Retina (tissue), 1 donor: ENCODE results near the gene NAPB.
"Not testable (repeated sequence)": the region's sequence is repeated elsewhere in the genome, so short reads cannot be mapped to it uniquely, and the experiment has no call there.

Experiments
- DNase-seq: peaks from one replicate; pipeline ENCODE4 v3.0.0-alpha.2; 2016

The NAPB gene

DNA sequence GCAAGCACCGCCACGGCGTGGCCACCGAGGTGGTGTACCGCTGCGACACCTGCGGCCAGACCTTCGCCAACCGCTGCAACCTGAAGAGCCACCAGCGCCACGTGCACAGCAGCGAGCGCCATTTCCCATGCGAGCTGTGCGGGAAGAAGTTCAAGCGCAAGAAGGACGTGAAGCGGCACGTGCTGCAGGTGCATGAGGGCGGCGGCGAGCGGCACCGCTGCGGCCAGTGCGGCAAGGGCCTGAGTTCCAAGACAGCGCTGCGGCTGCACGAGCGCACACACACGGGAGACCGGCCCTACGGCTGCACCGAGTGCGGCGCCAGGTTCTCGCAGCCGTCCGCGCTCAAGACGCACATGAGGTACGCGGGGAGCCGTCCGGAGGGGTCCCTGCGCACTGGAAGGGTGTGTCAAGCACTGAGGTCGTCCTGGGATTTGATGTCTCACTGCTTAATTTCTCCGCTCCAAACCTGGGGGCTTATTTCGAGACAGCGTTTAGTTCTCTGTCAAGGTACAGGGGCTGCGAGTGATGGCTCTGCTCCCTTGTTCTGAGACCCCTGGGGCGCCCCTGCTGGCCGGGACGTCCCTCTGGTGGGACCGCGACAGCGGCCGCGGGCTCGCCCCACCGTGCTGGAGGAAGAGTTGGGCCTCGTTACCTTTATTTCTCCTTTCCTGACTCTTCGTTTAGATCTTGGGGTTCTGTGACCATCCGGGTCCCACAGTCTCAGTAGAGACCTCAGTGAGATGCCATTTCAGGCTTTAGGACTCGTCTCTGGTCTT, 55.7 kb downstream of the NAPB start:
- DNase-seq, result no peak

DNA sequence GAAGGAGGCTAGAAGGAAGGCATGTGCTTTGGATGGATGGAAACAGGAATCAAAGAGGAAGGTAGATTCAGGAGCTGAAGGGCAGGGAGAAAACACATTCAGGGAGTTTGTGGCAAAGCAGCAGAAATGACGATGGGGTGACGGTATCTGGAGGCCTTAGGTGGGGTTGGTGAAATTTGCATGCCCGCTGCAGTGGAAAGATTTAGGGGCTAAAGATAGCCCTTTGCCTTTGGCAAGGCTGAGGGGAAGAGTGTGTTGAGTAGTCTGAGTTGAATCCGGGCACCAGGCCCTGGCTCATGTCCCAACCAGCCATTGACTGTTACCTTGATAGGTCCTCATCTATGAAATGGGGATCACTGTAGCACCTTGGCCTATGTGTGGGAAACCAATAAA, 58.0 kb downstream of the NAPB start:
- DNase-seq, result no peak

- peak; percentile 81 for DNase-seq
These were observed 58.7 kb downstream of the NAPB start for GRCh38 chr20:23362392-23363256.

DNA sequence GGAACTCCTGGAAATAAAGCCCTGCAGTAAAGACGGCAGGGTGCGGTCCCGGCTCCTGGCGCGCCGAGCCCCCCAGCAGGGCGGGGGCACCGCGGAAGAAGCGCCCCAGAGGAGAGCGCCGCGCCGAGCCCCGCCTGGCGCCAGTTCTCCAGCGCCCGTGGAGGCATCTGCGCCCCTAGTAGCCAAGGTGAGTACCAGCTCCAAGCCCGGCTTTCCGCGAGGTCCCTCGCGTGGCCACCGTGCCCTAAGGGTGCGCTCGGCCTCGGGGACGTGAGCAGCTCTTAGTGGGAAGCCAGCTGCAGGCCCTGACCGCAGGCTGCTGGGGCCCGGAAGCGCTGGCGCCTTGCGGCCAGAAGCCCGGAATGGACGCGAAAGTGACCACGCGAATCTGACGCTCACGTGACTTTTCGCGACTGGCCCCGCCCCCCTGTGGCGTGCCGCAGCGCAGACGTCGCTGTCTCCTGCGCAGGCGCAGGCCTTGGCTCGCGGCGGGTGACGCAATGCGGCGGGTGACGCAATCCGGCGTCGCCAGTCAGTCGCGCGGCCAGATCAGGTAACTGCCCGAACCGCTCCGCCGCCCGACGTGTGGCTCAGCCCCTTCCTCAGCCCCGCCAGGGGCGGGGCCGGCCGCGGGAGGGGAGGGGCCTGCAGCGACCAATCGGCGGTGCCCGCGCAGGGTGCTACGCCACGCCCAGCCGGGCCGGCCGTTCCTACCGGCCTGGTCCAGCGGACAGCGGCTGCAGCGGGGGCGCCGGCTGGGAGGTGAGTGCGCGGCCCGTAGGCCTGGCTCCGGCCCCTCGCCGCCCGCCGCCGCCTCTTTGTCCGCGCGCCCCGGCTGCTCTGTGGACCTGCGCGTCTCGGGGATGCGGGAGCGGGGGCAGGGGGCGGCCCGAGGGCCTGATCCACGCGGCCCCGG, 59.6 kb downstream of the NAPB start, which contains the start of gene GZF1:
Gene GZF1 (plus strand): TSS at position 707 of the 916 bp plus-strand sequence. CDS start 2,202 bp downstream, outside the sequence.
- DNase-seq, result peak; percentile 99

DNA sequence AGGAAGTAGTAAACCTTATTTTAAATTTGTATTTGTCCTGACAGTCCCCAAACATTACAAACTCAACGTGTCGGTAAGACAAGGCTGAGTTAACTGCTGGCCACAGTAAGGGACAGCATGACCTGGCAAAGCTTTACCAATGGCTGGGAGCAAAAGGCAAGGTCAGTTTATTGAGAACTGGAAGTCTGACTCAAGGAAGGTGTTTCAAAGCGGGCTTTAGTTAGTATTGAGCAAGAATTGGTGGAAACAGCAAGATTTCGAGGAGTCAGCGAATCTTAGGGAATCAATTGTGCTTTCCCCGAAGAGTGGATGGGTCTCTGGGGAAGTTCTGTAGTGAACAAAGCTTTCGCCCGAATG, 60.2 kb downstream of the NAPB start:
- DNase-seq, result no peak

DNA sequence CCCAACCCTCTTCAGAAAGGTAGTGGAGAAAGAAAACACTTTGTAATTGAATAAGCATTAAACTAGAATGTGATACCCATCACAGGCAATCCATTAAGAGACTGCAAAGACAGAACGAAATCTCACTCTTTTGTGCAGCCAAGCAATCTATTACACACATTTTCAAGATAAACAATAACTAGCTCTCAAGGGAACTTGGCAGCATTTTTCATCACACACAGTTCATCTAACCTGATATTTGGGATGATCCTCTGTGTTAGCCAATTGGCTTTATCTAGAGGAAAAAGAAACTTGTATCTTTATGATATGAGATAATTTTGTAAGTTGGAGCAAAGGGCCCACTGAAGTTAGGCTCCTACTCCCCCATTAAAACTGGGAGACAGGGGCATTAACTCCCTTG, 60.8 kb downstream of the NAPB start:
- DNase-seq, result no peak

- DNase-seq, result no peak
These were observed 62.2 kb downstream of the NAPB start for GRCh38 chr20:23358923-23359593.

GRCh38 chr20:23358563-23358906, 62.8 kb downstream of the NAPB start:
- DNase-seq, result no peak

DNA sequence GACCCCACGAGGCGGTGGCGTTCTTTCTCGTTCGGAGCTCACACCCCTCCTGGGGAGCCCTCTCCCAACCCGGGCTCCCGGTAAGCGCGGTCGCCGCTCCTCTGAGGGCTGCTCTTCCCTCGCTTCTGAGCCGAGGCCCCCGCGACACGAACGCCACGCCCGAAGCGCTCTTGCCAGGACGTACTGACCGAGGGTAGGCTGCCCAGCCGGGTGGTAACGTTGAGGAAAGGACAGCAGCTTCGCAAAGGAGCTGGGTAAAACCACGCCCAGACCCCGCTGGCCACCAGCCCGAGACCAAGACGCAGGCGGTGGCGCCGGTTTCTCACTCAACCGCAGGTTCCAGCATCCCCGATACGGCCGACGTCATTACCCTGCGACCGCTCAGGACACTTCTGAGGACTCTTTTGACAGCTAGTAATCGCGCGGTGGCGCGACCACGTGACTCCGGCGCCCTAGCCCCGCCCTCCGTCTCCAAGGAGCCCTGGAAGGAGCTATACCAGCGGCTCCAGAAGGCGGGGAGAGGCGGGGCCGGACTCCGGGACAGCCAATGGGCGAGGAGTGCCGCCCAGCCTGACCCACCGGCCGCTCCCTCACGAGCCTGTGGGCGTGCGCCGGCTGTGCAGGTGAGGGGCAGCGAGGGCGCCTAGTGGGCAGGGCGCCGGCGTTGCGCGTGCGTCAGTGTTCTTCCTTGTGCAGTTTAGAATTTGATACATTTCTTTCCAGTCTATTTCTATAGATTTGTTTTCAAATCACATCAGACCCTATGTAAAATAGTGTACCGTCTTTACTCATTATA, 63.3 kb downstream of the NAPB start:
- DNase-seq, result peak; percentile 98

DNA sequence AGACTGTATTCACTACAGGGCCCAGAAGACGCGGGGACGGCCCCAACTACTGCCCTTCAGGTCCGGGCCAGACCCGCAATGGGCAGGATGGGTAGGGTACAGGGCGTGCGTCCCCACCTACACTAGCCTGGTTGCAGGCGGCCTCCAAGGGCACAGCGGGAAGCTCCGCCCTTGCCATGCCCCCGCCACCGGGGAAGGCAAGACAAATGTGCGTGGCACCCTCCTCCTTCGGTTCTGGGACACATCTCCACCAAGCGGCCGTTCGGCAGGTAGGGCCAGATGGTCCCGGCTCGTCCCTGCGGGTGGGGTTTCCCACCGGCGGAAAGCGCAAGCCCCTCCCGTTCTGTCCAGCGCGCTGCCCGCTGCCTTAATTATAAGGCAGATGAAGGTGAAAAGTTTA, 65.1 kb downstream of the NAPB start:
- DNase-seq, result no peak

DNA sequence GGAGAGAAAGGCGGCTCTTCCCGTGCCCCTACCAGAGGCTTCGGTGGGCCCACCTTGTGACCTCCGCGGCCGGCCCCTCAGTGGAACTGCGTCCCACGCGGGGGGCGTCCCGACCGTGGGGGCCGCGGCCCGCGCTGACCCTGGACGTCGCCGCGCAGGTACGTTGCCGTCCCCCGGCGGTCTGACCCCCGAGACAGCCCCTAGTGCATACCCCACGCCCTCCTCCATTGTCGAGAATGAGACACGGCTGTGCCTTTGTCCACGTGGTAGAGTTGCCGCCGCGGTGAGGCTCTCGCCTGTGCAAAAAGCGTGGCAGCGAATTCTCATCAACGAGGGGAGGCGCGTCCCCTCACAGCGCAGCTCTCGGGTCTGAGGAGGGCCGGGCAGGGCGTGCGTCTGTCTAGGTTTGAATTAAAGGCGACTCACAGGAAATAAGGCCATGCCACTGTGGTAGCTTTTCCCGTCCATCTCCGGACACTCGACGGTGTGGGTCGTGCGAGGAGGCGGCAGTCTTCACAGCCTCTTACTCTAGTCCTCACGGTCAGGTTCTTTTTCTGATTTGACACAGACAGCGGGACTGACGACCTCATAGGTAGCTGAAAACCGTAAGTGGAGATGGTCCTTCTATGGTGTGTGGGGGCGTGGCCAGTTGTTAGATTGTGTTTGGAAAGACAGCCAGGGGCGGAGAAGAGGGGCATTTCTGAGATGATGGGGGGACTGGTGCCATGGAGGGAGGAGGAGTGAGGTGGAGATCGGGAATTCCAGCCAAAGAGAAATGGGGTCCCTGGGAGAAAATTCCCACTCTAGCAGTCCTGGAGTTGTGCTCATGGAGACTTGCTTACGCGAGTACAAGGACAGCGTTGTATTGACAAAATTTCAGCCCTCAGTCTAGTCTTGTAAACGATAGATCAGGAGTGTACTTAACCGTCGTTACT, 70.1 kb downstream of the NAPB start:
- DNase-seq, result no peak

- DNase-seq, result peak; percentile 98
These were observed 70.9 kb downstream of the NAPB start, which contains the start of gene NXT1 for GRCh38 chr20:23350196-23350903. NXT1 (plus strand) TSS chr20:23350791; CDS start chr20:23354042, 3,251 bp downstream.

DNA sequence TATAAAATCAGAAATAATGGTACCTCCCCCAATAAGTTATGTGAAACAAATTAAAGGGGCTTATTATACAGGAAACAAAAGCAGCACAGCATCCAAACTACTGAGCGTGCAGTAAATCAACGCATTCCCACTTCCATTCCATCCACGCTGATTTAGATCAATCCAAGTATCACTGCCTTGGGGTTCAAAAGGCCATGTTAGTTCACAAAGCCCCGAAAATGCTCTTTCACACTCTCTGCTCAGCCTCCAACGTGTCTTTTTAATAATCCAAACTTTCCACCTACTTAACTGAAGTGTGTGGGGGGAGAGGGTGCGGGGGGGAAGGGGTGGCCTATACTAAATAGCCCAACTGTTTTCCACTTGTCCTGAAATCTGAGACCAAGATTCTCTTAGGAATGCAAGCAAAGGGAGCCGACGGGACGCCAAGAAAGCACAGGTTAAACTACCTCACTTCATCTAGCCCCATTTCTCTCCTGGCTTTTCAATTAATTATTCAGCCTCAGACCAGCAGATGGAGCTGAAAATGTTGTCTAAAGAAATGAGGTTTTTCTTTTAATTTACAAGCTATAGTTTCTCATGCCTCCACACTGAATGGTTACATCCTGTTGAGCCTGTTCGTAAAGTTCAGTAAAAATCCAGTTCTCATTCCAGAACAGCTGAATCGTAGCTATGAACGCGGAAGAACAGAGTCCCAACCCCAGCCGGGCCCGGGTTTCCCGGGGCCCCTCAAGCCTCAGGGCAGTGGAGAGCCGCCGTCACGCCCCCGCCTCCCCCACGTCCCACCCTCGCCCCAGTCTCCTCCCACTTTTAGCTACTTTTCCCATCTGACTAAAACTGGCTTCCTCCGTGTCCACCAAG, 71.7 kb downstream of the NAPB start:
- DNase-seq, result no peak

- DNase-seq, result not testable (repeated sequence)
These were observed 72.8 kb downstream of the NAPB start for GRCh38 chr20:23348510-23348909.

- DNase-seq, result no peak
These were observed 73.5 kb downstream of the NAPB start for GRCh38 chr20:23347791-23348190.

- DNase-seq, result no peak
These were observed 75.3 kb downstream of the NAPB start for GRCh38 chr20:23346002-23346401.

DNA sequence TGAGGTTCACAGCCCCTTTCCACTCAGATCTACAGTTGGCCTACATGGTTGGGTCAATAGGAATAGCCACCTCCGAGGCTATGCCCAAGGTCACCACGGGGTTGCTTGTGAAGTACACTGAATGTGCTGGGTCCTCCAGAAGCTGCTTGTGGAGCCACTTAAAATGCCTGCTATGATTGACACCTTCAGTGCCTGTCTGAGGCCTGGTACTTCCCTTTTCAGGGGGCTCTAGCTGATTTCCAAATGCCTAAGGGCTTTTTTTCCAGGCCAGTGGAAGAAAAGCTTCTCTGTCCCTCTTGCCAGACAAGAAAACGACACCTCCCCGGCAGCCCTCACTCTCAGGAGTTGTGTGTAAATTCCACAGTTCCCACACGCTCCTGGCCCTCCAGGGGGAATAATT, 77.0 kb downstream of the NAPB start:
- DNase-seq, result no peak

GRCh38 chr20:23343590-23343989, 77.7 kb downstream of the NAPB start:
- DNase-seq, result no peak

DNA sequence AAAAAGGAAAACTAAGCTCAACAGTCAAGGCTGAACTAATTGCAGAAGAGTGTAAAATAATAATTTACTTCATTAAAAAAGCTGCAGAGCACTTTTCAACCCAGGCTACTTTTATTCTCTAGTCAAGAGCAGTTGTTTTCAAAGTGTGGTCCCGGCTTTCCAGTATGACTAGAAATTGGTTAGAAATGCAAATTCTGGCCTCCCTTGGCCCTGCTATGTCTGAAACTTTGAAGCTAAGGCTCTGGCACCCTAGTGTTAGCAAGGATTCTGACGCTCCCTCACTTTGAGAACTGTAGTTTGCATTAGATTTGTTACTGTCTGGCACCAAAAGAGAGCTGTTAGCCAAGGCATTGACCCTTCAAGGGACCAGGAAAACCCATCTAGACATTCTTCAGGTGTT, 80.2 kb downstream of the NAPB start:
- DNase-seq, result no peak
